ENCODE data around the gene KRTAP10-9.

DNA sequence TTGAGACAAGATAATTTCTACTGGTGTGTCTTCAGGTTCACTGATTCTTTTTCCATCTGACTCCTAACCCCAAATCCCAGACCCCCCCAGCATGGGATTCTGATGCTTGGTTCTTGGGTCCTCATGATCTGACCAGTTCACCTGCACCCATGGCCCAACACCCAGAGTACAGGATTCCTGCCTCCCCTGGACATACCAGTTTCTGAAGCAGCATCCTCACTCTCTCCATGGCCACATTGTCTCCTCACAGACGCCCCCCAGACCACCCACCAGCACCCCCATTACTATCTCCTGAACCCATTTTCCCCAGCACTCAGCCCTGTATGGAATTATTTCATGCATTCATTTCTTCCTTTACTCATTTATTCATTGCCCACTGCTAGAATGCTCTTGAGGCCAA lies 30.0 kb downstream of the KRTAP10-9 start:
- TF ChIP-seq CTCF (optimal IDR thresholded peaks at IDR 0.05 in 1 of 3, IDR thresholded peaks at IDR 0.05 in 1 of 3, conservative IDR thresholded peaks at IDR 0.05 in 1 of 3; ENCODE audit: extremely low read depth in 1 of 3, insufficient read depth in 2 of 3, low read length in 3 of 3) (no peak), EZH2 (IDR thresholded peaks at IDR 0.05; ENCODE audit: low read length) (no peak)
